ENCODE data around the gene ALG14.

ALG14 gene

GRCh38 chr1:95012389-95012788 is 60.4 kb downstream of the ALG14 start:
- ChIA-PET POLR2A (interaction anchor here (1.0 kb wide), 1 partner anchor 9 kb away, joined by 4 read pairs; no protein-coding TSS in a partner anchor), CTCF (interaction anchor here (0.8 to 1.9 kb wide), 2 partner anchors 8 to 29 kb away, joined by 4 to 5 read pairs; no protein-coding TSS in a partner anchor)
- H3K9me3 ChIP-seq (ENCODE audit: control insufficient read depth, insufficient read depth, low read depth, low read length) = no peaks in the 10 kb centered on the region

DNA sequence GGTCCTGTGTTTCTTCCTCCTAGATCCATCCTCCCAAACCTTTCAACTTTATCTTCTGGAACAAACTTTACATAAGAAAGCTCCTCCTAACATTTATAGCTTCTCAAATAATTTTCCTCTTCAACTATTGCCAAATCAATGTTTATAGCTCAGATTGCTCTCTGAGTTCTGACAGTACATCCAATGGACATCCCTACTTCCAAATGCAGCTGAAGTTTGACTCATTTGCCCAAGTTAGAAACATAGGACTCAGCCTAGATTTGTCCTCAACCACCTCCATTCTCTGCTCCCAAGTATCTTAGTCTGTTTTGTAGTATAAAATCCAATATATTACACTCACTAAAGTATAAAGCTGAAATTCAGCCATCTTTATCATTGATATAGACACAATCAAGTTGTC is 62.6 kb downstream of the ALG14 start:
- ChIA-PET POLR2A (no interaction called here), CTCF (interaction anchor here (0.6 to 0.9 kb wide), 3 partner anchors 33 to 204 kb away, joined by 4 to 5 read pairs (median 4); no protein-coding TSS in a partner anchor)
- TF ChIP-seq ZNF670 (tag by site-specific recombination; IDR thresholded peaks at IDR 0.05; ENCODE audit: low read depth) = no peak
- no peaks in the 10 kb centered on the region for H3K9me3 ChIP-seq (ENCODE audit: control insufficient read depth, insufficient read depth, low read depth, low read length)
- no peak overlapping the region for H3K4me3 ChIP-seq (ENCODE audit: low read depth, low read length)
- peaks cover 9% of the 10 kb centered on the region; the same call in 1 of the 2 replicates for H3K4me1 ChIP-seq (ENCODE audit: control insufficient read depth, insufficient read depth, low read length)
- H3K36me3 ChIP-seq (ENCODE audit: control insufficient read depth in 2 of 2, insufficient read depth in 1 of 2, low read length in 2 of 2) = no peaks in the 10 kb centered on the region
- no peak overlapping the region for H3K27ac ChIP-seq (ENCODE audit: extremely low read depth, low read depth, low read length)

More at GRCh38 chr1:95012389-95012788, 60.4 kb downstream of the ALG14 start:
- peaks cover 9% of the 10 kb centered on the region; the same call in 1 of the 2 replicates for H3K4me1 ChIP-seq (ENCODE audit: control insufficient read depth, insufficient read depth, low read length)
- H3K27ac ChIP-seq (ENCODE audit: extremely low read depth, low read depth, low read length) = no peak overlapping the region
- no peak overlapping the region for H3K4me3 ChIP-seq (ENCODE audit: low read depth, low read length)
- H3K36me3 ChIP-seq (ENCODE audit: control insufficient read depth in 2 of 2, insufficient read depth in 1 of 2, low read length in 2 of 2) = no peaks in the 10 kb centered on the region
- TF ChIP-seq ZNF426 (tag by site-specific recombination; IDR thresholded peaks at IDR 0.05) = no peak
- peak; percentile 69; the same call in 1 of the 2 replicates for TF ChIP-seq ZNF677 (tag by site-specific recombination; IDR thresholded peaks at IDR 0.05)

DNA sequence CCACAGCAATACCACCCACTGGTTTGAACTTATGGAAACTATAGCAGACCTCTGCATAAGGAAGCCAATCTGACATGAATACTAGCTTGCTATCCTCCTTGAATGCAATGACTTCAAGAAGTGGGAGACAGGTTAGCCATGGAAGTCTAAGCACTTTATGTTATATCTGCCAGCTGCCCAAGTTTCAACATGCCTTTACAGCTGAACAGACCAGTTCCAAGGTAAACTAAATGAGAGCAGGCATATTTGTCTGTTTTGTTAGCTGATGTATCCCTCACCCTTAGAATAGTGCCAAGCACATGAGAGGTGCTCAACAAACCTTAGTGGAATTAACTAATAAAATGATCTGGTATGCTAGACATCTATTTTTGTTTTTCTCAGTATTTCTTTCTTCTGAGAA is 65.1 kb downstream of the ALG14 start:
- TF ChIP-seq, protein P1, sequence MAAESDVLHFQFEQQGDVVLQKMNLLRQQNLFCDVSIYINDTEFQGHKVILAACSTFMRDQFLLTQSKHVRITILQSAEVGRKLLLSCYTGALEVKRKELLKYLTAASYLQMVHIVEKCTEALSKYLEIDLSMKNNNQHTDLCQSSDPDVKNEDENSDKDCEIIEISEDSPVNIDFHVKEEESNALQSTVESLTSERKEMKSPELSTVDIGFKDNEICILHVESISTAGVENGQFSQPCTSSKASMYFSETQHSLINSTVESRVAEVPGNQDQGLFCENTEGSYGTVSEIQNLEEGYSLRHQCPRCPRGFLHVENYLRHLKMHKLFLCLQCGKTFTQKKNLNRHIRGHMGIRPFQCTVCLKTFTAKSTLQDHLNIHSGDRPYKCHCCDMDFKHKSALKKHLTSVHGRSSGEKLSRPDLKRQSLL (tag by site-specific recombination; IDR thresholded peaks at IDR 0.05) = no peak
- POLR2A ChIA-PET = no interaction called here
- H3K36me3 ChIP-seq (ENCODE audit: control insufficient read depth in 2 of 2, insufficient read depth in 1 of 2, low read length in 2 of 2) = no peaks in the 10 kb centered on the region
- no peaks in the 10 kb centered on the region for H3K9me3 ChIP-seq (ENCODE audit: control insufficient read depth, insufficient read depth, low read depth, low read length)
- H3K4me1 ChIP-seq (ENCODE audit: control insufficient read depth, insufficient read depth, low read length) = peaks cover 9% of the 10 kb centered on the region
- no peak overlapping the region for H3K27ac ChIP-seq (ENCODE audit: extremely low read depth, low read depth, low read length)
- CTCF ChIA-PET = interaction anchor here (1.9 kb wide), 1 partner anchor 34 kb away, joined by 6 read pairs; no protein-coding TSS in a partner anchor
- no peak overlapping the region for H3K4me3 ChIP-seq (ENCODE audit: low read depth, low read length)

- ChIA-PET POLR2A (no interaction called here), CTCF (interaction anchor here (1.9 kb wide), 1 partner anchor 35 kb away, joined by 6 read pairs; no protein-coding TSS in a partner anchor)
- peaks cover 9% of the 10 kb centered on the region for H3K4me1 ChIP-seq (ENCODE audit: control insufficient read depth, insufficient read depth, low read length)
- no peaks in the 10 kb centered on the region for H3K36me3 ChIP-seq (ENCODE audit: control insufficient read depth in 2 of 2, insufficient read depth in 1 of 2, low read length in 2 of 2)
- no peak overlapping the region for H3K27ac ChIP-seq (ENCODE audit: extremely low read depth, low read depth, low read length)
- no peak overlapping the region for H3K4me3 ChIP-seq (ENCODE audit: low read depth, low read length)
- H3K9me3 ChIP-seq (ENCODE audit: control insufficient read depth, insufficient read depth, low read depth, low read length) = no peaks in the 10 kb centered on the region
- TF ChIP-seq ELK4 (IDR thresholded peaks at IDR 0.05; ENCODE audit: borderline replicate concordance, low read depth, low read length) = no peak
- no peak for TF ChIP-seq TSHZ1 (tag by site-specific recombination; IDR thresholded peaks at IDR 0.05; ENCODE audit: borderline replicate concordance)
- no peak for TF ChIP-seq MYNN (tag by site-specific recombination; IDR thresholded peaks at IDR 0.05; ENCODE audit: borderline replicate concordance)
- TF ChIP-seq ZNF2 (tag by site-specific recombination; IDR thresholded peaks at IDR 0.05) = no peak
- TF ChIP-seq KLF17 (tag by site-specific recombination; IDR thresholded peaks at IDR 0.05) = no peak
- no peak for TF ChIP-seq ZNF157 (tag by site-specific recombination; IDR thresholded peaks at IDR 0.05)
- no peak for TF ChIP-seq ZNF596 (tag by site-specific recombination; IDR thresholded peaks at IDR 0.05)
- no peak for TF ChIP-seq PRDM1 (tag by site-specific recombination; IDR thresholded peaks at IDR 0.05)
- no peak for TF ChIP-seq PRDM4 (tag by site-specific recombination; IDR thresholded peaks at IDR 0.05)
- TF ChIP-seq ZNF555 (tag by site-specific recombination; conservative IDR thresholded peaks at IDR 0.05) = no peak
- no peak for TF ChIP-seq ZNF324 (tag by site-specific recombination; IDR thresholded peaks at IDR 0.05)
- TF ChIP-seq RBAK (tag by site-specific recombination; IDR thresholded peaks at IDR 0.05) = no peak
These were observed 66.1 kb downstream of the ALG14 start for GRCh38 chr1:95006681-95007080.

Measured in HEK293 (cell line).